GM19438 (cell line): ENCODE results near the gene DECR2.
A peak's percentile ranks its signal among the peaks of the same experiment; 100 is the strongest.
"Not testable (repeated sequence)": the region's sequence is repeated elsewhere in the genome, so short reads cannot be mapped to it uniquely, and the experiment has no call there.

Experiments
- ATAC-seq: cut with Tn5 transposase; IDR thresholded peaks from one replicate; pipeline ENCODE4 v1.9.1; 2021; ENCODE audit warnings: low read depth; ENCODE audit not compliant: unreplicated experiment

The DECR2 gene

DNA sequence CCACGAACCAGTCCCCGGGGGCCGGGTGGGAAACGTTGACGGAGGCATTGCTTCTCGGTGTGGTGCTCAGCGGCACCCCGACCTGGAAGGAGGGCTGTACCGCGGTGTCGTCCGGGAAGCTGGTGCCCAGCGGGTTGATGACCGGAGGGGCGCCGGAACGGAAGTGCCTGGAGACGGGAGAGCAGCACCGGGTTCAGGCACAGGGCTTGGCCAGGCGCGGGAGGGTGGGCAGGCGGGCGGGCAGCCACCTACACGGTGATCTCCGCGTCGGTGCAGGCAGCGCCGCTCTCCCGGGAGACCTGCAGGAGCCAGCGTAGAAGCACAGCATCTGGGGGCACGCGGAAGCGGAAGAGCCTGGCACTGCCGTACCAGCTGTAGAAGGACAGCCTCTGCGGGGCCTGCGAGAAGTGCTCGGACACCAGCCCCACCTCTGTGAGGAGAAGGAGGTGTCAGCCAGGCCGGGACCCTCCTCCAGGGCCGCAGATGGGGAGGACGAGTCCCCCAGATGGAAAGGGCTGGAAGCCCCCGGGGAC lies 24.2 kb upstream of the DECR2 start:
- no peak for ATAC-seq

DNA sequence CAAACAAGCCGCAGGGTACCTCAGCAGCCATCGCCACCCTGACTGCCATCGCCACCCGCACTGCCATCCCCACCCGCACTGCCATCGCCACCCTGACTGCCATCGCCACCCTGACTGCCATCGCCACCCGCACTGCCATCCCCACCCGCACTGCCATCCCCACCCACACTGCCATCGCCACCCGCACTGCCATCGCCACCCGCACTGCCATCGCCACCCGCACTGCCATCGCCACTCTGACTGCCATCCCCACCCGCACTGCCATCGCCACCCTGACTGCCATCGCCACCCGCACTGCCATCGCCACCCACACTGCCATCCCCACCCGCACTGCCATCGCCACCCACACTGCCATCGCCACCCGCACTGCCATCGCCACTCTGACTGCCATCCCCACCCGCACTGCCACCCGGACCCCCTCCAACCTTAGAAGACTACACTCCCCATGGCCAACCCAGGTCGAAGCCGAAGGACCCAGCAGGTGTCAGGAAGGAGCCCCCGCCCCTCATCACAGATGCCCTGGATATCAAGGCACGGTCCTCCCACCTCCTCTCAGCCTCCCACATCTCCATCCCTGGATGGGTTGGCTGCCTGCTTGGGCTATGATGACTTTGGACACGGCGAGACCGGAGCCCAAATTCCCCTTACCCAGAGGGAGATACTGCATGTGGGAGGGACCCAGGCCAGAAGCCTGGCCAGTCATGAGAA lies 23.4 kb upstream of the DECR2 start:
- ATAC-seq = not testable (repeated sequence)

DNA sequence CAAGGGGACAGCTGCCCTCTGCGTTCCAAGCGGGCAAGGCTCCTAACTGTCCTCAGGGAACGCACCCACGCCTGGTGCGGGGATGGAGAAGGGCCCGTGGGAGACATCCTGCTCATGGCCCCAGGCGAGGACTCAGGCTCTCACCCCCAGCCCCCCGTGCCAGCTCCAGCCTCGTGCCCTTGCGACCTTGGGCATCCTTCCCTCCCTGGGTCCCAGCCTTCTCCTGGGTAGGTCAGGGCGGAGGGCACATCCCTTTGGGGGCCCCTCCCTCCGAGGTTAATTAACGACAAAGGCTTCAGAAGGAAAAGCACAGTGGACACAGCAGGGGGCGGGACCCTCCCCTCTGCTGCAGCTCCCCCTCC lies 22.9 kb upstream of the DECR2 start:
- no peak for ATAC-seq

- ATAC-seq = no peak
These were observed 22.3 kb upstream of the DECR2 start for GRCh38 chr16:379183-379960.

DNA sequence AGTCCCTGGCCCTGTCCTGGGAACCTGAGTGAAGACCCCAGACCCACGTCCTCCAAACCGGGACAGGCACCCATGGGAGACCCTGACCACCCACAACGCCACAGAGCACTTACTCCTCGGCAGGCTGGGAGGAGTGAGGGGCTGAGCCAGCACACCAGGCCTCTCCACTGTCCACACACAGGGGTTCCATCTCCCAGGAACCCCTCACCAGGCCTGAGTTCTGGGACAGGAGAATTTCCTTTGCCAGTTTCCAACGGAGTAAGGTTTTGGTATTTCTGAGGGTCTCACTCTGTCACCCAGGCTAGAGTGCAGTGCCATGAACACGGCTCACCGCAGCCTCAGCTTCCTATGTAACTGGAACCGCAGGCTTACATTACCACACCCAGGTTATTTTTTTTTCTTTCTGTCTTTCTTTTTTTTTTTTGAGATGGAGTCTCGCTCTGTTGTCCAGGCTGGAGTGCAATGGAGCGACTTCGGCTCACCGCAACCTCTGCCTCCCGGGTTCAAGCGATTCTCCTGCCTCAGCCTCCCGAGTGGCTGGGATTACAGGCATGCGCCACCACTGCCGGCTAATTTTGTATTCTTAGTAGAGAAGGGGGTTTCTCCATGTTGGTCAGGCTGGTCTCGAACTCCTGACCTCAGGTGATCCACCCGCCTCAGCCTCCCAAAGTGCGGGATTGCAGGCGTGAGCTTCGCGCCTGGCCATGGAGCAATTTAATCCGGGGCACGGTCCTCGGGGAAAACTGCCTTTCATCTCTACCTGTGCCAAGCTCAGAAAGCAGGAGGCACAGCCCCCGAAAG lies 21.5 kb upstream of the DECR2 start:
- no peak for ATAC-seq

DNA sequence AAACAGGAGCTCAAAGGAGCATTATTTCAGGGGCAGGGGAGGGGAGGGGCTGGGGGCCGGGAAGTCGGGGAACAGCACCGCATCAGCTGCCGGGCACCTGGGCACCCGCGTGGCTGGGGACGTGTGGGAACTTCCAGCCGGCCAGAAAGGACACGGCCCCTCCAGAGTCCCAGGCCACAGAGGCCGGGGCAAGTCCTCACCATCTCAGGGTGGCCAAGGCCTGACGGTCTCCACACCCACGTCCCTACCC lies 21.0 kb upstream of the DECR2 start:
- ATAC-seq = no peak

- ATAC-seq = peak; percentile 13
These were observed 20.5 kb upstream of the DECR2 start for GRCh38 chr16:381012-381788.

GRCh38 chr16:381789-382717 lies 19.6 kb upstream of the DECR2 start, which contains the start of gene PGAP6:
TSS of gene PGAP6 (minus strand) at chr16:381978. CDS start at chr16:381821, 157 bp downstream.
- peak; percentile 58 for ATAC-seq

DNA sequence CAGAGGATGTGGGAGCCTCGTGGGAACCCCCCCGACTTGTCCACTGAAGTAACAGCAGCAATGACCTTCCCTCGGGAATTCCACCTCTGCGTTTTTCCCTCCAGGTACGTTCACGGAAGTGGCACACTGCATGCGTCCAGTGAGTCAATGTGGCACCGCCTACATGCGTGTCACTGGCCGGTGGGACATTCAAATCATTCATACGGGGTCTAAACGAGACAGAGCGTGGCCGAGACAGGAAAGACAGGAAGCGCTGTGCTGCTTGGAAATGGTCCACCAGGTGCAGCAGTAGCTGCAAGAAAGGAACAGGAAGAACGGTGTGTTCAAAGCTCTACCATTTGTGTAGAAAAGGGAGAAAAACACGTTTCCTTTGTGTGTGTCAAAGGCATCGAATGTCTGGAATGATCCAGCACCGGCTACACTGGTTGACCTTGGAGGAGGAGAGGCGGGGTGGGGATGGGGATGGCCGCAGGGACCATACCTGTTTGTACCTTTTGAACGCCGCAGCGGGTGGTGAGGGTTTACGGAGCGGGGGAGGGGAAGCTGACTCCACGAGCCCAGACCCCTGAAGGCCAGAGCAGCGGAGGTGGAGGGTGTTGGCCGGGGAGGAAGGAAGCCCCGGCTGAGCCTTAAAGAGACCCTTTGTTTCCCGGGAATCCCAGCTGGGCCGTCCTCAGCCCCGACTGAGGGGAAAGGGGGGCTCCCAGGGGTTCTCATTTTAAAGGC lies 18.2 kb upstream of the DECR2 start:
- ATAC-seq = no peak

- ATAC-seq = no peak
These were observed 15.0 kb upstream of the DECR2 start for GRCh38 chr16:386641-387156.

DNA sequence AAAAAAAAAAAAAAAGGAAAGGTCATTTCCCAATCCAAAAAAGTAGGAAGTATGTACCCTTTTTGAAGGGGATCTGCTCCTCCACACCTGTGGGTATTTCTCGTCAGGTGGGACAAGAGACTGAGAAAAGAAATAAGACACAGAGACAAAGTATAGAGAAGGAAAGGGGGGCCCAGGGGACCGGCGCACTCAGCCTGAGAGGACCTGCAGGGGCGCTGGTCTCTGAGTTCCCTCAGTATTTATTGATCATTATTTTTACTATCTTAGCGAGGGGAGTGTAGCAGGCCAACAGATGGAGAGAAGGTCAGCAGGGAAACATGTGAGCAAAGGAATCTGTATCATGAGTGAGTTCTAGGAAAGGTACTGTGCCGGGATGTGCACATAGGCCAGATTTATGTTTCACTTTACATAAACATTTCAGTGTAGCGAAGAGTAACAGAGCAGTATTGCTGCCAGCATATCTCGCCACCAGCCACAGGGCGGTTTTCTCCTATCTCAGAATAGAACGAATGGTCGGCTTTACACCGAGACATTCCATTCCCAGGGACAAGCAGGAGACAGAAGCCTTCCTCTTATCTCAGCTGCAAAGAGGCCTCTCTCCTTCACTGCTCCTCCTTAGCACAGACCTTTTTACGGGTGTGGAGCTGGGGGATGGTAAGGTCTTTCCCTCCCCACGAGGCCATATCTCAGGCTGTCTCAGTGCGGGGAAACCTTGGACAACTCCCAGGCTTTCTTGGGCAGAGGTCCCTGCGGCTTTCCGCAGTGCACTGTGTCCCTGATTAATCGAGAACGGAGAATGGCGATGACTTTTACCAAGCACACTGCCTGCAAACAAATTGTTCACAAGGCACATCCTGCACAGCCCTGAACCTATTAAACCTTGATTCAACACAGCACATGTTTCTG lies 13.7 kb upstream of the DECR2 start:
- not testable (repeated sequence) for ATAC-seq

GRCh38 chr16:389352-389751 lies 12.3 kb upstream of the DECR2 start:
- ATAC-seq = no peak

DNA sequence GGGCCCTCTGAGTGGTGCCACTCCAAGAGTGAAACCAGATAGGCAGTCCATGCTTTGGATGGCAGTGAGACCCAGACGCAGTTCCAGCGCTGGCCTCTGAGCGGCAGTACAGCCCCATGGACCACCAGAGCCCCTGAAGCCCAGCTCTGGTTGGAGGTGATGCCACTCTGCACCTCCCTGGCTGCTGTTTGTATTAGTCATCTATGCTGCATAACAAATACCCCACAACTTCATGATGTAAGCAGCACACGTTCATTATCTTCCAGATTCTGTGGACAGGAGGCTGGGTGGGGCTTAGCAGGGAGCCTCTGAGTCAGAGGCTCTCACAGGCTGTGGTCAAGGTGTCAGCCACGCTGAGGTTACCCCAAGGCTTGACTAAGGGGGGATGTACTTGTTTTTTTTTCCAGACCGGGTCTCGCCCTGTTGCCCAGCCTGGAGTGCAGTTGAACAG lies 9.8 kb upstream of the DECR2 start:
- no peak for ATAC-seq

DNA sequence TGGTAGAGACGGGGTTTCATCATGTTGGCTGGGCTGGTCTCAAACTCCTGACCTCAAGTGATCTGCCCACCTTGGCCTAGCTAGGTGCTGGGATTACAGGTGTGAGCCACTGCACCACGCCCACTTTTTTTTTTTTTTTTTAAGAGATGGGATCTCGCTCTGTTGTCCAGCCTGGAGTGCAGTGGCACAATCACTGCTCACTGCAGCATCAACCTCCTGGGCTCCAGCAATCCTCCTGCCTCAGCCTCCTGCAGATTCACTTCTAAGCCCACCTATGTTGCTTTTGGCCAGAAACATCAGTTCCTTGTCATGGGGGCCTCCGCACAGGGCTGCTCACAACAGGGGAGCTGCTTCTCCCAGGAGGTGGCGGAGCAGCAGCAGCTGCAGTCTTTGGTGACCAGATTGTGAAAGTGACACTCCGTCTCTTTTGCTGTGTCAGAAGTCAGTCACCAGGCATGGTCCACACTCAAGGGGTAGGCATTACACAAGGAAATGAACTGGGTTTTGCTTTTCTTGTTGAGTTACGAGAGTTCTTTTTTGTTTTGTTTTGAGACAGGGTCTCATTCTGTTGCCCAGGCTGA lies 9.1 kb upstream of the DECR2 start:
- no peak for ATAC-seq

GRCh38 chr16:396199-396598 lies 5.5 kb upstream of the DECR2 start:
- no peak for ATAC-seq

GRCh38 chr16:396605-397004 lies 5.1 kb upstream of the DECR2 start:
- no peak for ATAC-seq

DNA sequence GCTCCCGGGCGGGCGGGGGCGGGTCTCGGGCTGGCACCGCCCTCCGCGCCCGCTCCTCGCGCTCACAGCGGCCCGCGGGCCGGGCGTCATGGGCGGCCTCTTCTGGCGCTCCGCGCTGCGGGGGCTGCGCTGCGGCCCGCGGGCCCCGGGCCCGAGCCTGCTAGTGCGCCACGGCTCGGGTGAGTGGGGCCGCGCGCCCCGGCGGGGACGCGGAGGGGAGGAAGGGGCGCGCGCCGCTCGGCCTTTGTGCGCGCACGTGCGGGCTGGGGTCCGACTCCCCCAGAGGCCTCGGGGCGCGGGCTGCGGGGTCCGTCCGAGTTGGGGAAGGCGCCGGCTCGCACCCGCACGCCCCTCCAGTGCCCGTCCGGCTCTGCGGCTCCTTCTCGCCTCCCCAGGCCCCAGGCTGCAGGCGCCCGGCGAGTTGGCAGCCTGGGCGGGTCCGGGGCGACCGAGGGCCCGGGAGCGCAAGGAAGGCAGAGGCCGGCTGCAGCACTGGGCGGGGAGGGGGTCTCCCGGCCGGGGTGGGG lies 4.5 kb upstream of the DECR2 start, which contains the start of gene NME4:
Gene NME4, plus strand, starts transcription at position 65 of the 527 bp plus-strand sequence. Its CDS starts 24 bp downstream, at position 89.
- no peak for ATAC-seq
